ENCODE results near the gene PTCD1.

DNA sequence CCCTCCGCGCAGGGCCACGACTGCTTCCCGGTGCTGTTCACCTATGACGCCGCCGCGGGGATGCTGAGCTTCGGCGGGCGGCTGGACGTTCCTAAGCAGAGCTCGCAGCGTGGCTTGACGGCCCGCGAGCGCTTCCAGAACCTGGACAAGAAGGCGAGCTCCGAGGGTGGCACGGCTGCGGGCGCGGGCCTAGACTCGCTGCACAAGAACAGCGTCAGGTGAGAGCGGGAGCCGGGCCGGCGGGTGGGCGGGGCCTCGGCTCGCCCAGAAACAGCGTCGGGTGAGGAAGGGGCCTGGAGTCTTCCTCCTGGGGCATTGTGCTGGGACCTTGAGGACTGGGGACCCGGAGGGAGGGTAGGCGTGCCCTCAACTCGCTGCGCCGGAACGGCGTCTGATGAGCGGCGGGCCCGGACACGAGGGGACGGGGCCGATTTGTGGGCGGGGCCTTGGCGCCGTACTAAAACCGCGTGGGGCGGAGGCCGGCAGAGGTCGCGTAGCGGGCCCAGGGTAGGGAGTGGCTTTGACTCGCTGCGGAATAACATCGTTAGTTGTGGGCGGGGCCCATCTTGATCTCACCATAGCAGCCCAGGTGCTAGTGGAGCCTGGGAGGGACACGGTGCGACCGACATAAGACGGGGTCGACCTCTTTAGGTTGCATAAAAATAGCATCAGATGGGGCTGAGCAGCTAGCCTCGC, 45.8 kb downstream of the PTCD1 start:
- TF ChIP-seq, protein P1, sequence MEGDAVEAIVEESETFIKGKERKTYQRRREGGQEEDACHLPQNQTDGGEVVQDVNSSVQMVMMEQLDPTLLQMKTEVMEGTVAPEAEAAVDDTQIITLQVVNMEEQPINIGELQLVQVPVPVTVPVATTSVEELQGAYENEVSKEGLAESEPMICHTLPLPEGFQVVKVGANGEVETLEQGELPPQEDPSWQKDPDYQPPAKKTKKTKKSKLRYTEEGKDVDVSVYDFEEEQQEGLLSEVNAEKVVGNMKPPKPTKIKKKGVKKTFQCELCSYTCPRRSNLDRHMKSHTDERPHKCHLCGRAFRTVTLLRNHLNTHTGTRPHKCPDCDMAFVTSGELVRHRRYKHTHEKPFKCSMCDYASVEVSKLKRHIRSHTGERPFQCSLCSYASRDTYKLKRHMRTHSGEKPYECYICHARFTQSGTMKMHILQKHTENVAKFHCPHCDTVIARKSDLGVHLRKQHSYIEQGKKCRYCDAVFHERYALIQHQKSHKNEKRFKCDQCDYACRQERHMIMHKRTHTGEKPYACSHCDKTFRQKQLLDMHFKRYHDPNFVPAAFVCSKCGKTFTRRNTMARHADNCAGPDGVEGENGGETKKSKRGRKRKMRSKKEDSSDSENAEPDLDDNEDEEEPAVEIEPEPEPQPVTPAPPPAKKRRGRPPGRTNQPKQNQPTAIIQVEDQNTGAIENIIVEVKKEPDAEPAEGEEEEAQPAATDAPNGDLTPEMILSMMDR (IDR thresholded peaks at IDR 0.05): no peak
- TF ChIP-seq POLR2A (IDR thresholded peaks at IDR 0.05): no peak
